22Rv1 (cell line): ENCODE results near the gene TXNRD3.
"Not testable (repeated sequence)": the region's sequence is repeated elsewhere in the genome, so short reads cannot be mapped to it uniquely, and the experiment has no call there.

Experiments used
- H3K27ac ChIP-seq: fragments of 450-650 bp; 2 replicates; pipeline ENCODE4 v1.5.1; 2017
- ZFX ChIP-seq: fragments of 450-650 bp; IDR thresholded peaks from 2 replicates; pipeline ENCODE4 v1.6.1; 2017; ENCODE audit warnings: antibody characterized with exemption, borderline replicate concordance
- TF ChIP-seq, protein P1 (sequence below): fragments of 450-650 bp; IDR thresholded peaks from 2 replicates; pipeline ENCODE4 v1.5.1; 2017; ENCODE audit warnings: mild to moderate bottlenecking

Gene TXNRD3

GRCh38 chr3:126606001-126606400, 48.9 kb downstream of the TXNRD3 start:
- no peak overlapping the region for H3K27ac ChIP-seq
- TF ChIP-seq ZFX, result no peak
- TF ChIP-seq, protein P1, sequence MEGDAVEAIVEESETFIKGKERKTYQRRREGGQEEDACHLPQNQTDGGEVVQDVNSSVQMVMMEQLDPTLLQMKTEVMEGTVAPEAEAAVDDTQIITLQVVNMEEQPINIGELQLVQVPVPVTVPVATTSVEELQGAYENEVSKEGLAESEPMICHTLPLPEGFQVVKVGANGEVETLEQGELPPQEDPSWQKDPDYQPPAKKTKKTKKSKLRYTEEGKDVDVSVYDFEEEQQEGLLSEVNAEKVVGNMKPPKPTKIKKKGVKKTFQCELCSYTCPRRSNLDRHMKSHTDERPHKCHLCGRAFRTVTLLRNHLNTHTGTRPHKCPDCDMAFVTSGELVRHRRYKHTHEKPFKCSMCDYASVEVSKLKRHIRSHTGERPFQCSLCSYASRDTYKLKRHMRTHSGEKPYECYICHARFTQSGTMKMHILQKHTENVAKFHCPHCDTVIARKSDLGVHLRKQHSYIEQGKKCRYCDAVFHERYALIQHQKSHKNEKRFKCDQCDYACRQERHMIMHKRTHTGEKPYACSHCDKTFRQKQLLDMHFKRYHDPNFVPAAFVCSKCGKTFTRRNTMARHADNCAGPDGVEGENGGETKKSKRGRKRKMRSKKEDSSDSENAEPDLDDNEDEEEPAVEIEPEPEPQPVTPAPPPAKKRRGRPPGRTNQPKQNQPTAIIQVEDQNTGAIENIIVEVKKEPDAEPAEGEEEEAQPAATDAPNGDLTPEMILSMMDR, result no peak

DNA sequence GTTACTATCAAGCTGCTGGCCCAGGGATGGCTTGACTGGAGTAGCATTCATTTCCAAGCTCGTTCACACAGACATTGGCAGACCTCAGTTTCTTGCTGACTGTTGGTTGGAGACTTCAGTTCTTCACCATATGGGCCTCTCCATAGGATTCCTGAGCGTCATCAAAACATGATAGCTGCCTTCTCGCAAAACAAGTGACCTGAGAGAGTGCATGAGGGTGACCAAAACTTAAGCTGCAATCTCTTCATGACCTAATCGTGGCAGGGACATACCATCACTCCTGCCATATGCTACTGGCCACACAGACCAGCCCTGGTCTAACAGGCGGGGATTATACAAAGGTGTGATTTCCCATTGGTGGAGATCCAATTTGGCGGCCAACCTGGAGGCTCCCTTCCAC, 50.2 kb downstream of the TXNRD3 start:
- no peak for TF ChIP-seq ZFX
- TF ChIP-seq, protein P1, result no peak
- no peak overlapping the region for H3K27ac ChIP-seq

DNA sequence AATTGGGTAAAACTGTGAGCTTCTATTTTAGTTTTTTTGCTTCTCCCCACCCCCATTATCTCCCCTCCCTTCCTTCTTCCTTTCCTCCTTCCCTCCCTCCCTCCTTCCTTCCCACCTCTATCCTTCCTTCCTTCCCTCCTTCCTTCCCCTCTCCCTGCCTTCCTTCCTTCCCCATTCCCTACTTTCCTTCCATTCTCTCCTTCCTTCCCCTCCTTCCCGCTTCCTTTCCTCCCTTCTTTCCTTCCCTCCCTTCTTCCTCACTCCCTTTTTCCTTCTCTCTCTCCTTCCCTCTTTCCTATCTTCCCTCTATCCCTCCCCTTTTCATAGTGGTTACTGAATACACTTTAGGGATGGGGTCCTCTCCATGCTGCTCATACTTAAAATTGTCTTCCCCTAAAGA, 55.8 kb downstream of the TXNRD3 start:
- TF ChIP-seq ZFX, result no peak
- TF ChIP-seq, protein P1, result no peak
- H3K27ac ChIP-seq, result no peak overlapping the region

- H3K27ac ChIP-seq, result not testable (repeated sequence)
Observed at GRCh38 chr3:126595479-126595878, 59.4 kb downstream of the TXNRD3 start.

DNA sequence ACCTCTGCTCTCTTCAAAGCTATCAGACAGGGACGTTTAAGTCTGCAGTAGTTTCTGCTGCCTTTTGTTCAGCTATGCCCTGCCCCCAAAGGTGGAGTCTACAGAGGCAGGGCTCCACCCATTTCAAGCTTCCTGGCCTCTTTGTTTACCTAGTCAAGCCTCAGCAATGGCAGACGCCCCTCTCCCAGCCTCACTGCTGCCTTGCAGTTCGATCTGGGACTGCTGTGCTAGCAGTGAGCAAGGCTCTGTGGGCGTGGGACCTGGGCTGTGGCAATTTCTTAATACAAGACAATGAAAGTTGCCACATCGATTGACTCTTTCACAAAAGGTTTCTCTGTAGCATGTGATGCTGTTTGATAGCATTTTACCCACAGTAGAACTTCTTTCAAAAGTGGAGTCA, 63.4 kb downstream of the TXNRD3 start:
- H3K27ac ChIP-seq, result not testable (repeated sequence)

- H3K27ac ChIP-seq, result no peak overlapping the region
- TF ChIP-seq ZFX, result no peak
- TF ChIP-seq, protein P1, result no peak
Observed at GRCh38 chr3:126582311-126582710, 72.6 kb downstream of the TXNRD3 start.

- TF ChIP-seq, protein P1, result no peak
- no peak for TF ChIP-seq ZFX
- no peak overlapping the region for H3K27ac ChIP-seq
Observed at GRCh38 chr3:126581569-126581968, 73.4 kb downstream of the TXNRD3 start.

DNA sequence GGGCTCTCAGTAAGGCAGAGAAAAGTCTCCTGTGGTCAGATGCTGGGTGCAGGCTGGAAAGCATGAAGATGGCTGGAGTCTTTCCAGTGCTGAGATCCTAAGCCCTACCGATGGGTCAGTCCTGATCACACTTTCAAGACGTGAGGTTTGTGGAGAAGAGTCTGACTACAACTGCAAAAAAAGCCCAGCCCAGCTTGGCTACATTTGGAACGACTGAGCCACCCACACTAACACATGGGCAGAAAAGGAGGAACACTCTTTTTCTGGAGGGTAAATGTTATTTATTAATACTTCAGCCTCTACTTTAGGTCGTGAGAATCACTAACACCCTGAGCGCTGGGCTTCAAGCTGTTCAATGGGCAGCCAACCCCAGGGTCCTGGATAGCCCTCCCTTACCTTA, 74.2 kb downstream of the TXNRD3 start:
- TF ChIP-seq, protein P1, result no peak
- no peak for TF ChIP-seq ZFX

More for the DNA sequence above, 74.2 kb downstream of the TXNRD3 start:
- no peak overlapping the region for H3K27ac ChIP-seq
